Stimulated activated CD4-positive, alpha-beta T cell treated with anti-CD3 and anti-CD28 coated beads, Interleukin-4, amount 100 ng/mL, for 4 hours (primary cell): Measurements from ENCODE around the gene HOXC11.

Source experiments
- DNase-seq, 2 experiments: peaks; one replicate each; pipeline ENCODE4 v3.0.0-alpha.2; 2020

The HOXC11 gene

GRCh38 chr12:54000116-54001114 is 27.5 kb downstream of the HOXC11 start, which contains the start of gene HOXC9:
TSS of gene HOXC9 (plus strand) at chr12:54000161. CDS start at chr12:54000189, 28 bp downstream.
- DNase-seq, result no peak

DNA sequence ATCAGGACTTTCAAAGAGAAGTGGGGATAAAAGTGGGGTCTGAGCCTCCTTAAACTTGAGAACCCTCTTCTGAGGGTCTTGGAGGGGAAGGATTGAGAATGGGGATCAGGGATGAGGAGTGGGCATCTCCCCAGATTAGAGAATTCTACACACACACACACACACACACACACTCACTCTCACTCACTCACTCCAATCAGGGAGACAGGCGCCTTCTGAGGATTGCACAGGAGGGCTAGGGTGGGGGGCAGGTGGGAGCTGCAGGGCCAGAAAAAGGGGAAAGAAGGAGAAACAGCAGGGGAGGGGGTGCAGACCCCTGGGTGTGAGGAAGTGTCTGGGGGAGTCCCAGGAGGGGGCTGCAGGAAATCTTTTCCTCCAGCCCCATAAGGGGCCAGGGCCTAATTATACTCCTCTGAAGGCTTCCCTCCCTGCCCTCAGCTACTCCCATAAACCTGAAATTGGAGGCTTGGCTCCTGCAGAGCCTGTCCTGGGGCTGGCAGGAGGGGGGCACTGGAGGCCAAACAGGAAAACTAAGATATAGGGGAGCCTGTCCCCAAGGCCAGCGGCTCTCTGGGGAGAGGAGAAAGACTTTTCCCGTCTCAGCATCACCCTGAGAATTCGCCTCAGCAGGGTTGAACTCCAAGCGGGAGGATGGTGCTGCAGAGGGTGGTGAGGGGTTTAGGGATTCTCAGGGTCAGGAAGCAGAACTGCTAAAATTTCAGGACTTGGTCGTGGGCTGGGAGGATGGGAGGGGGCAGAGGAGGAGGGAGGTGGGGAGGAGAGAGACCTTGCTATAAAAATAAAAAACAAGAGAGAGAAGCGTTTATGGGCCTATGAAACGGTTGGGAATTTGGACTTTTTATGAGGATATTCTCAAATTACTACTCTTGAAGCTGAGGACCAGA is 28.6 kb downstream of the HOXC11 start:
- no peak for DNase-seq

- DNase-seq, result no peak
Observed at GRCh38 chr12:54002278-54002914, 29.5 kb downstream of the HOXC11 start.

DNA sequence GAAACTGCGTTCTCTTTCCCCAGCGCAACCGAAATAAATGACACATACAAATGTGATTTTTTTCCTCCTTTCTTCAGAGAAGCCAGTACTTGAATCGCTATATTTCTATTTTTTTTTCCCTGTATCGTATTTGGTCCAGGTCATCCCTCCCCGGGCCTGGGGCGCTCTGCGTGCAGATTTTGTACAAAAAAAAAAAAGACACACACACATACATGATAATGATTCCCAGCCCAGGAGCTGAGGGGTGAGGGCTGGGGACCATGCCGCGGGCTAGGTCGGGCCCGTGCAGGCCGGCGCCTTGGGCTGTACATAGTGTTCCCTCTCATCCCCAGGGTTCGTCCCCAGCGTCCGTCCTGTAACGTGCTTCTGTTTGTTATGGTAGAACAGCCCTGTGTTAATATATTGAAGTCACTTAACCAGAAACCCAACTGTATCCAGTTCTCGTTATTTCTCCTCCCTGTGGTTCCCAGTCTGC is 30.0 kb downstream of the HOXC11 start:
- DNase-seq, result no peak

- DNase-seq, result no peak
Observed at GRCh38 chr12:54003625-54004024, 30.7 kb downstream of the HOXC11 start.

- no peak for DNase-seq
Observed at GRCh38 chr12:54004063-54004840, 31.3 kb downstream of the HOXC11 start.

- DNase-seq, result no peak
Observed at GRCh38 chr12:54004841-54005530, 32.1 kb downstream of the HOXC11 start.

DNA sequence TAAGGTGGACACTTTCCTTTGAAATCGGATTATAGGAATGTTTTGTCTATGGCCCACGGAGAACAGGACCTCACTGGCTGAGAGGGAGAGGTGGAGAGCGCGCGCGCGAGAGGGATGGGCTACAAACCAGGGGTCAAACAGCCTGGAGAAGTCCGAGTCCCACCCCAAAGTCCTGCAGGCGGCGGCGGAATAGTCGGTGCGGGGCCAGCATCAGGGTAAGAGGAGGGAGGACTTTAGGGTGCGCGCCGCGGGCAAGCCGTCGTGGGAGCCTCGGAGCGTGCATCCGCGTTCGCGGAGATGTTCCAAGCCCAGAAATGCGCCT is 32.6 kb downstream of the HOXC11 start:
- no peak for DNase-seq

GRCh38 chr12:54005853-54006558 is 33.1 kb downstream of the HOXC11 start:
- DNase-seq, result peak; percentile 69 to 85

DNA sequence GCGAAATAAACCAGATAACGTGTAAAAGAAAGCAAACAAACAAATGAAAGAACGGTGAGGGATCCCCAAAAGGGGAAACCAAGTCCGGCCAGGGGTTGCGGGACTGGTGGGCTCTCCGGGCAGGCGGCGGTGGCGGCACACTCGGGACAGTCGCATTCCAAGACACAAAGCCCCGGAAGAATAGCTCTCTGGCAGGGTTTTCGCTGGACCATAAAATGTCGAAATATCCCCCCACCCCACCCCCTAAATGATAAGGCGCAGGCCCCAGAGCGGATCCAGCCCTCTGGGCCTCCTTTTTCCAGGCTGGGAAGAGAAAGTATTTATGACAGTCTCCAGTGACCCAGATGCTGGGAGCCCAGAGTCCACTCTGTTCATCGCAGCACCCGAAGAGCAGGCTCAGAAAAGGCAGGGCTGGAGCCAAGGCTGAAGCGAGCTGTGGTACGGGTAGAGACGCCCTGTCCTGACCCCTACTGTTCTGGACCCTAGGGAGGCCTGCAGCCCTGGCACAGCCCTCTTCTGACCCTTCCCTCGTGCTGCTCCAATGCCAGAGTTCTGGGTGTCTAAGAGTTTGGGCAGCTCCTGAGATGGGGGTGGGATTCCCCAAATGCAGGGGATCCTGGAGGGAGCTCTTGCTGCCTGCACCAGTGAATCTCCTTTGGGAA is 33.8 kb downstream of the HOXC11 start:
- no peak for DNase-seq

GRCh38 chr12:54007538-54008259 is 34.8 kb downstream of the HOXC11 start:
- no peak for DNase-seq

DNA sequence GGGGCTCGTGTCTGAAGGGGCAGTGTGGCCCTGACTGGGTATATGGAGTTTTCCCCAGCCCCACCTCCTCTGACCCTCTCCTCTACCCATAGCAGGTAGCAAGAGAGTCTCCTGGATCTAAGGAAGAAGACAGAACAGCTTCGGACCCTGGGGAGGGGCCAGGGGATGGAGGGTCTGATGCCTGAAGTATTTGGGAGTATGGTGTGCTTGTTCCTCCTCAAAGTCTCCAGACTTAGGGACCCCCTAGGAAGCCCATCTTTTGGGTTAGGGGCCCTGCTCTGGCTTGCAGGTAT is 35.3 kb downstream of the HOXC11 start:
- no peak for DNase-seq

GRCh38 chr12:54009171-54010052 is 36.5 kb downstream of the HOXC11 start:
- peak; percentile 36 to 46 for DNase-seq

DNA sequence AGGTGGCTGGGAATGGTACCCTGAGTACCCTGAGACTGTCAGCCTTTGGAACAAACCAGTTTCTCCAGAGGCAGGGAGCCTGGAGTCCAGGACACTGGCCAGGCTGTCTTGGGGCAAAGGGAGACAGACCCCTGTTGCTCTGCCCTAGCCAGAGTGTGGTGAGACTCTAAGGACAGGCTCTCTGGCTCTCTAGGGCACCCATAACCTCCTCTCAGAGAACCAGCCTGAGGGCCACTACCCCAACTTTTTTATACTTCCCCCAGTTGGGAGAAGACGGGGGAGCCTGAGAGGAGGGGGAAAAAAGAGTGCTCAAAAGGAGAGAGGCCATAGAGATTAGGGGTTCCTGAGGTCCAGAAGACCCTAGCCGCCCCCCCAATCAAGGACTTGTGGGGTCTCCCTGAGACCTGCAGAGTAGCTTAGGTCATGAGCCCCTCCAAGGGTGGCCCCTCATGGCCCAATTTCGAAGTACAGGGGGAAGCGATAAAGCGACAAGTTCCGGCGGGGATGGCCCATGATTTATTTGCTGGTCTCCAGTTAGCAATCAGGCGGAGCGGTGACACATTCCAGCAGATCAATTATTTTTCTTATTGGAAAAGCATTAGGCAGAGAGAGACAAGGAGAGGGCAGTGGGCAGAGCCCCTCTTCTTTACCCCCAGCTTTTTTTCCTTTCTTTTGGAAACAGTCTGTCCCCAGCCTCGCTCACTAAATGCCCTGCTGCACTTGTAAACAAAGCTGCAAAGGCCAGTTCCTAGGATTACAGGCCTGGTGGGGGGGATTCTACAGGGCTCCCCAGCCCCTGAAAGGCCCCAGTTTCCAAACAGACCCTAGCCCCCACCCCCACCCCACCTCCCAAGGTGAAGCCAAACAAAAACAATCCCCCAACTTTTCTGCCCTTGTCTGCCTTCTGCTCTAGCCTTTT is 37.4 kb downstream of the HOXC11 start:
- no peak for DNase-seq

DNA sequence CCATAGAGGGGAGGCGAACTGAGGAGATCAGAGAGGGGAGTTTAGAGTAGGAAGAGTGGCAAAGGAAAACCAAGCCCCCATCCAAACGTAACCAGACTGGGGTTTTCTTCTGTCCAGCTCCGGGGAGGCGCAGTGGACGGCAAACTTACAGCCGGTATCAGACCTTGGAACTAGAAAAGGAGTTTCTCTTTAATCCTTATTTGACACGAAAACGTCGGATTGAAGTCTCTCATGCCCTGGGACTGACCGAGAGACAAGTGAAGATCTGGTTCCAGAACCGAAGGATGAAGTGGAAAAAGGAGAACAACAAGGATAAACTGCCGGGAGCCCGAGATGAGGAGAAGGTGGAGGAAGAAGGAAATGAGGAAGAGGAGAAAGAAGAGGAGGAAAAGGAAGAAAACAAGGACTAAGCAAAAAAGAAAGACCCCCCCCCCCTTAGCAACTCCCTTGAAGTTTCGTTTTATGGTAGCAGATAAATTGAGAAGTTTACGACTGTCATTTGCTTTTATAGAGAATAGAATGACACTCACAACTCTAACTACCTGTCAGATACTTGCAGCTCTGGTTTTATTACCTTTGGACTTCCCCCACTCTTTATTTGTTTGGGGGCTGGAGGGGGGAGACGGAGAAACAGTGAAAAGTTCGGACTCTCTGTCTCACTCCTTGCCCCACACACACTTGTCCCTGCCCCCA is 38.2 kb downstream of the HOXC11 start:
- DNase-seq, result no peak

DNA sequence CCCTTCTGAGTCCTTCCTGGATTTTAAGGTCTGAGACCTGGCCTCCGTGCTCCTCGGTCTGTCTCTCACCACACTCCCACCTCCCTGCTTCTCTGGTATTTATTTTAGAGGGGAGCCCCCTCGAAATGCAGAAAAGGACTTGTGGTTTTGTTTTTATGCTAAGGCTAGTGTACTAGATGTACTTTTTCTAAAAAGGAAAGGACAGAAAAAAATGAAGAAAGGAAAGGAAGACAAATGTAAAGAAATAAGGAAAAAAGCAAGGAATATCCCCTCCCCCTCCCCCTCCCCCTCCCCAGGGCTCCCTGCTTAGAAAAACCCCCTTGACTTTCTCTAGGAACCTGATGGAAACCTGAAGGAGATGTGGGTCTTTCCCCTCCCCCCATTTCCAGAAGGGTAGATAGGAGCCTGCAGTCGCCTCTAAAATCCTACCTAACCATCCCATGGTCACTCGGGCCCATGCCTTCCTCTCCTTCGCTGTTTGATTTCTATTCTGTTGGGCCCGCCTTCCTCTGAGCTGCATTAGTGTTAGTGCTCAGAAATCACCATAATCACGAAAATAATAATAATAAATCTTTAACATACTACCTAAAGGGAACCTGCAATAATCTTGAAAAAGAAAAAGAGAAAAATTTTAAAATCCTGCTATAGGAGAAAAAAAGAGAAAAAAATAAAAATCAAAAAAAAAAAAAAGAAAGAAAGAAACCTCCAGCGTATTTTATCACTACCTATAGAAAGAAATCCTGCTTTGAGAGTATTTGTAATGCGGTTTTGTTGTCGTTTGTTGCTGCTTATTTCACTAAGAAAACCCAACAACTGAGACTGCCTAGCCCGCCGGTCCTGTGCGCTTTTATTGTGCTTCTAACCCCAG is 39.0 kb downstream of the HOXC11 start:
- no peak for DNase-seq
